GM04503 (cell line): ENCODE data around the gene TET1.
A peak's percentile ranks its signal among the peaks of the same experiment; 100 is the strongest.
"Not testable (repeated sequence)": the region's sequence is repeated elsewhere in the genome, so short reads cannot be mapped to it uniquely, and the experiment has no call there.

ENCODE experiments used
- DNase-seq: peaks from one replicate; pipeline ENCODE4 v3.0.0-alpha.2; 2012; ENCODE audit warnings: low read depth

The TET1 gene

GRCh38 chr10:68560186-68560942, at the start of gene TET1:
Gene TET1 (plus strand): TSS chr10:68560337. CDS start chr10:68572339, 12,002 bp downstream.
- DNase-seq: no peak

DNA sequence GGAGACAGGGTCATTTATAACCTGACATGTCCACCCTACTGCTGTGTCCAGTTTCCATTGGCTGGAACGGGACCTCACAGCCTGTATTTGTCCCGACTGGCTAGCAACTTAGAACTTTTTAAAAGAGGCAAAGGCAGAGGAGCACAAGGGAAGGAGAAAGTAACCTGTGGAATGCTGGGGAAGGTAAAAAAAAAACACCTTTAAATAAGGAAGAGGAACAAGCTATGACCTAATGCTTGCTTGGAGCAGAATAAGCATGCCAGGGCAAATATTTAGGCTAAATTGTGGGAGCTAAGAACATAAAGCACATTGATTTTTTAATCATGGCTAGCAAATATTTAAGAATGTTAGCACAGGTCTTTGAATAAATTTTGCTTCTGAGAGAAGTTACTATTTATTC, 43.9 kb upstream of the TET1 start:
- not testable (repeated sequence) for DNase-seq

DNA sequence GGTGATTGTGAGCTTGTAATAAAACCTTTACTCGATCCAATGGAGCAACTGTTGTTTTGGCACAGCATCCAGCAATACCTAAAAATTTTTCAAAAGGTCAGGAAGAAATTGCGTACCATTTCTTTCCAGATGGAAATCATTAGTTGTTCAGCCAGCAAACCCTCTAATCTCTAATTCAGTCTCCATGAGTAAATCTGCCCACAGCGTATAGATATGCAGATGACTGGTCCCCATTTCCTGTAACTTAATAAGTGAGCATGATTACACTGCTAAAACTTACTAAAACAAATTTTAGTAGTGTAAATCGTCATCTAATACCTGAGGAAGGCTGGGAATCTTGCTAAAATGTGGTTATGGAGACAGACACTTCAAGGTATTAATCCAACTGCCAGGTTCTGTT, 43.4 kb upstream of the TET1 start:
- no peak for DNase-seq

DNA sequence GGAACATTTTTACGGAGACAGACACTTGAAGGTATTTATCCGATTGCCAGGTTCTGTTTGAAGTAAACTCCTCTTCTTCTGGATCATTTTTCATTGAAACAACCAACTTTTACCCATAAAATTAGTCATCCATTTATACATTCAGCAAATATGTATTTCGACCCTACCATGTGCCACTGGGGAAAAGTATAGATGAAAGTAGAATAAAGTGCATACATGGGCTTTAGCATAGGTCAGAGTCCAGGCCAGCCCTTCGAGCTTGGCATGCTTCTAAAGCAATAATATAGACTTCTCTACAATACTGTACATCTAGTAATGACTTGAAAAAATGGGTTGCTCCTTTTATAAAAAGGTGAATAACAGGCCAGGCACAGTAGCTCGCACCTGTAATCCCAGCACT, 42.9 kb upstream of the TET1 start:
- no peak for DNase-seq

DNA sequence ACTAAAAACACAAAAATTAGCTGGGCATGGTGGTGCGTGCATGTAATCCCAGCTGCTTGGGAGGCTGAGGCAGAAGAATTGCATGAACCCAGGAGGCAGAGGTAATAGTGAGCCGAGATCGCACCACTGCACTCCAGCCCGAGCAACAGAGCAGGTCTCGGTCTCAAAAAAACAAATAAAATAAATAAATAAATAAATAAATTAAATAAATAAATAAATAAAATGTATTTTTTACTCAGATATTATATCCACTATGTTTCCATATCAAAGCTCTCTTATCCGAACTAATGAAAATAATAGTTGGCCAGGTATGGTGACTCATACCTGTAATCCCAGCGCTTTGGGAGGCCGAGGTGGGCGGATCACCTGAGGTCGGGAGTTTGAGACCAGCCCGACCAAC, 41.5 kb upstream of the TET1 start:
- not testable (repeated sequence) for DNase-seq

DNA sequence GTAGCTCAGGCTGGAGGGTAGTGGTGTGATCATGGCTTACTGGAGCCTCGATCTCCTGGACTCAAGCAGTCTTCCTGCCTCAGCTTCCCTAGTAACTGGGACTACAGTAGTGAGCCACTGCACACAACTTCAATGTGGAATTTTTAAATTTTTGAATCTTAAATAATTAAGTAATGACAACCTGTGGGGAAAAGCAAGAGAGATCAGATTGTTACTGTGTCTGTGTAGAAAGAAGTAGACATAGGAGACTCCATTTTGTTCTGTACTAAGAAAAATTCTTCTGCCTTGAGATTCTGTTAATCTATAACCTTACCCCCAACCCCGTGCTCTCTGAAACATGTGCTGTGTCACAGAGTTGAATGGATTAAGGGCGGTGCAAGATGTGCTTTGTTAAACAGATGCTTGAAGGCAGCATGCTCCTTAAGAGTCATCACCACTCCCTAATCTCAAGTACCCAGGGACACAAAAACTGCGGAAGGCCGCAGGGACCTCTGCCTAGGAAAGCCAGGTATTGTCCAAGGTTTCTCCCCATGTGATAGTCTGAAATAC, 34.6 kb upstream of the TET1 start:
- not testable (repeated sequence) for DNase-seq

- DNase-seq: no peak
Measured at GRCh38 chr10:68526634-68527307, 33.4 kb upstream of the TET1 start.

DNA sequence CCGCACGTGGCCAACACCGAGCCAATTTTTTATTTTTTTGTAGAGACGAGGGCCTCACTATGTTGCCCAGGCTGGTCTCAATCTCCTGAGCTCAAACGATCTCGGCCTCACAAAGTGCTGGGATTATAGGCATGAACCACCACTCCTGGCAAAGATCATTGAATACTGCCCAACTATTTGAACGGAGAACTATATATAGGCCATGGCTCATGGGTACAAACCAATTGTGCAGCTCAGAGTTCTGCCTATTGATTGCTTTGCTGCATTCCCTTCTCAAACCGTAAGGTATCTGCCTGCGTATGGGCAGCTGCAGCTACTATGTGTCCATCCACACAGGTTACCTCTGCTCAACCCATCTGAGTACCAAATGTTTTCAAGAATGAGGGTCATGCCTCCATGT, 23.2 kb upstream of the TET1 start:
- no peak for DNase-seq

DNA sequence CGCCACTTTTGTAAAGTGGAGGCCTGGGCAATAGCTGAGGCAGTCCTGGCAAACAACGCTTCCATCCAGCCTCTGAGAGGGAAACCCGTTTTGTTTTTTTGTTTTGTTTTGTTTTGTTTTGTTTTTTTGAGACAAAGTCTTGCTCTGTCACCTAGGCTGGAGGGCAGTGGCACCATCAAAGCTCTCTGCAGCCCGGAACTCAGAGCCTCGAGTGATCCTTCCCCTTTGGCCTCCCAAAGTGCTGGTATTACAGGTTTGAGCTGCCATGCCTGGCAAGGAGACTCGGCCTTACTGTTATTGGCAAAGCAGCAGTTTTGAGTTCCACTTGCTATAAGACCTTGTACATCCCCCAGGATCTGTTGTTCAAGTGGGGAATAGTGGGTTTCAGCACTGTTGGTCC, 22.3 kb upstream of the TET1 start:
- DNase-seq: no peak

DNA sequence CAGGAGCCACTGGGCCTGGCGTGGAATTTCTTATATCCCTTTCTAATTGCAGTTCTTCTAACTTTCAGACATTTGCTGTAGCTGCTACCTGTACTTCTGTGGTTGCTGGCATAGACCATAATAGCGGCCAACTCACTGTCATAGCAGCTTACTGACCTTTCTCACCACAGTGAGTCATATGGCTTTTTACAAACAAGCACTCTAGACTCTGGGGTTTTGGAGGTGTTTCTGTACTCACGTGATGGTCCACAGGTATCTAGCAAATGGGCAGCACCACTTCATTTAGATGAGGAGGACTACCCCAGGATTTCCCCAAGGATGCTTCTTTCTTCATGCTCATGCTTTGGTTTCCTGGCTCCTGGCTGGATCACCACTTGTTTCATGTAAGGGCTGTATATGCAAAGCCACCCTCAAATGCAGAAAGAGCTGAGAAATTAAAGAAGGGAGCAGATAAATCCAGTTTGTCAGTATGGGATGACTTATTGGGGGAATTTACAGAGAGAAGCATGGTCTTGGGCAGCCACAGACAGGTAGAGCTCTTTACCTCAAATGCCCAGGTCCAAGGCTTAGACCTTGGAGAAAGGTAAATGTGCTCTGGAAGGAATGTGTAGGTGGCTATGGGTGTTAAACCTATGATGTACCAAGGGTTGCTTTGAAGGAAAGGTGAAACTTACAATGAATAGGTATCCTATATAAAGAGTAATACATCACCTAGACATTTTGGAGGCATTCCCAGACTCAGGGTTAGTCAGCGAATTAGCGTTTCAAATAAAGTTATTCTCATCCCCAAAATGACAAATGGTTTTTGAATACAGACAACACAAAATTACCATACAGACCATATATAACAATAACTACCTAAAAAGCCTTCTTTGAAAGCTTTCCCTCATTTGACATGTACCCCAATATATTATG, 16.9 kb upstream of the TET1 start:
- DNase-seq: no peak

DNA sequence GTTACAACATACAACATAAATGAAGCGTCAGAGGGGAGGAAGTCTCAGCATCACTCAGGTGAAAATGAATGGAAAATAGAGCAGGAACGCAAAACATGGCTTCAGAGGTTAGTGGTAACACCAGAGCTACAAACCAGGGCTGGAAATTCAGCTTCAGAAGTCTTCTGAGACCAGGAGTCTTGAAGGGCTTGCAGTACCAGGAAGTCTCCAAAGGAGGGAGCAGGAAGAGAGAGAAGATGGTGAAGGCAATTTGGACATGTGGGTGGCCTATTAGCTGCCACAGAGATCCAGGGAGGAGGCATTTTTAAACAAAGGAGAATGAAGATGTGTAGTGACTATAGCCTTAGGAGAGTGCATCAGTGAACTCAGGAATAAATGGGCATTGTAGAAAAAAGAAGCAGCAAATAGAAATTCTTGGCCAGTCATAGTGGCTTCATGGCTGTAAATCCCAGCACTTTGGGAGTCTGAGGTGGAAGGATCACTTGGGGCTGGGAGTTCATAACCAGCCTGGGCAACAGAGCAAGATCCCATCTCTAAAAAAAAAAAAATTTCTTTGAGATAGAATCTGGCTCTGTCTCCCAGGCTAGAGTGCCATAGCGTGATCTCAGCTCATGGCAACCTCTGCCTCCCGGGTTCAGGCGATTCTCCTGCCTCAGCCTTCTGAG, 9.3 kb upstream of the TET1 start:
- peak; percentile 53 for DNase-seq

- no peak for DNase-seq
Measured at GRCh38 chr10:68553138-68553537, 7.0 kb upstream of the TET1 start.

DNA sequence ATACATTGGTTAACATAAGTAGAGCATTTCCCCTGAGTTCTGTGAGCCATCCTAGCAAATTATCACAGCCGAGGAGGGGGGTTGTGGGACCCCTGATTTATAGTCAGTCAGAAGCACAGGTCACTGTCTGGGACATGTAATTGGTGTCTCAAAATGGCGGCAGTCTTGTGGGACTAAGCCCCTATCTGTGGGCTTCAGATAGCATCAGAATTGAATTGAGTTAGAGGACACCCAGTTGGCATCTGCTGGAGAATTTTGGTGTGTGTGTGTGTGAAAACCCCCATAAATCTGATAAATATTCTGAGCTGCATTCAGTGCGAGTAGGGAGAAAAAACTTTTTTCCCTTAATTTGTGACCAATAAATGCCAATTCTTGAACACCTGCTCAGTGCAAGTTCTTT, 6.5 kb upstream of the TET1 start:
- no peak for DNase-seq

- DNase-seq: no peak
Measured at GRCh38 chr10:68558478-68558877, 1.7 kb upstream of the TET1 start.

DNA sequence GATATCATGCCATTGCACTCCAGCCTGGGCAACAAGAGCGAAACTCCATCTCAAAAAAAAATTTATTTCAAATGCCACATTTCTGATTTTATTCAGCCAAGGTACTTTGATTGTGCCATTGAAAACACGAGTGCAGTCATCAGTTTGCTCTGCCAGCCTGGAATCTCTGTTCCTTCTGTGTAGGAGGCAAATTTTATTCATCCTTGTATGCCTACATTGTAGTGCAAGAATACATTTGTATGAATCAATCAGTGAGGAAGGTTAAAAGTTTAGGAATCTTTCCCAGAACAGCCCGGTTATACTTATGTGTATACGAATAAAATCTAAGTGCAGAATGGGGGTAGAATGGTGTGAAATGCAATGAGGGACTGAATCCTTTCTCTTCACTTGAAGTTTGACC, 886 bp upstream of the TET1 start:
- DNase-seq: no peak

- no peak for DNase-seq
Measured at GRCh38 chr10:68559841-68560185, 324 bp upstream of the TET1 start.

- DNase-seq: no peak
Measured at GRCh38 chr10:68560943-68561864, 1.1 kb downstream of the TET1 start.

DNA sequence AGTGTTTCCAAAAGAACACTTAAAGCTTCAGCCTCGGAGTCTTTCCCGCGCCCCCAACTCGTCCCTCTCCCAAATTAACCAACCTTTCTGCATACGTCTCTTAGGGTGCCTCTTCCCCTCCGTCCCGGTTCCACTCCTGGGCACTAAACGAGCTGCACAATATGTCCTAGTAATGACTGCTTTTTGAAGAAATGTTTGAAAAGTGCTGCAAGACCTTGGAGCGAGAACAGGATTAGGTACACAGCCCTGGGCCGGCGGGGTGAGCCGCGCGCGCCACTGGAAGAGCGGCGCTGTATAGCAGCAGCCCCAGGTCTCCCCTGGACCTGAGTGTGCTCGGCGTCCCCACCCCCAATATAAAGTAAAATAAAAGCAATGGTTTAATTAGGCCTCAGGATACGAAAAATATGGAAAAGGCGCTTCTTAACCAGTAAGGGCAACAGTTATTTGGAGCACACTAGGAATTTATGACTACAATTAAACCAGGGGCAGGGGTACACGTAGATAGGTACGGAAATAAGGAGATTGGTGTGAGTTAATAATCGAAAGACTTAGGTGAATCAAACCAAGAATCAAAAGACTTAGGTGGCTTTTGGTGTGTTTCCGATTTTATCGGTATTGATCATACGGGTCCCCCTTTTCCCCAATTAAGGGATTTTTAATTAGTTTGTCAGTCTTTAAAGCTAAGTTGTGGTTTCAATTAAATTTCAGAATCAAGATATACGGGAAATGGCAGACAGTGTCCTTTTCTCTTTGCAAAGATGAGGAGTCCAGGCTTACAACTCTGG, 1.9 kb downstream of the TET1 start:
- DNase-seq: no peak

- no peak for DNase-seq
Measured at GRCh38 chr10:68562661-68563570, 2.8 kb downstream of the TET1 start.
